Fibroblast of lung (primary cell): ENCODE measurements around the gene RPS25.

Experiments
- EZH2 ChIP-seq: IDR thresholded peaks from 2 replicates; pipeline ENCODE4 v1.5.1; 2012; ENCODE audit warnings: low read length, control low read depth, mild to moderate bottlenecking; ENCODE audit errors: missing control alignments
- TF ChIP-seq, protein P1 (sequence below), 2 donors: IDR thresholded peaks in 1 of 2; conservative IDR thresholded peaks in 1 of 2; 1 replicate in 1 of 2; 2 replicates in 1 of 2; pipeline ENCODE4 v1.5.1; 2011 to 2012; ENCODE audit warnings: low read length in 2 of 2, control low read depth in 1 of 2, inconsistent platforms in 1 of 2, low read depth in 1 of 2, mild to moderate bottlenecking in 1 of 2

GRCh38 chr11:119024430-119025098 lies 6.4 kb upstream of the RPS25 start:
- TF ChIP-seq, protein P1, sequence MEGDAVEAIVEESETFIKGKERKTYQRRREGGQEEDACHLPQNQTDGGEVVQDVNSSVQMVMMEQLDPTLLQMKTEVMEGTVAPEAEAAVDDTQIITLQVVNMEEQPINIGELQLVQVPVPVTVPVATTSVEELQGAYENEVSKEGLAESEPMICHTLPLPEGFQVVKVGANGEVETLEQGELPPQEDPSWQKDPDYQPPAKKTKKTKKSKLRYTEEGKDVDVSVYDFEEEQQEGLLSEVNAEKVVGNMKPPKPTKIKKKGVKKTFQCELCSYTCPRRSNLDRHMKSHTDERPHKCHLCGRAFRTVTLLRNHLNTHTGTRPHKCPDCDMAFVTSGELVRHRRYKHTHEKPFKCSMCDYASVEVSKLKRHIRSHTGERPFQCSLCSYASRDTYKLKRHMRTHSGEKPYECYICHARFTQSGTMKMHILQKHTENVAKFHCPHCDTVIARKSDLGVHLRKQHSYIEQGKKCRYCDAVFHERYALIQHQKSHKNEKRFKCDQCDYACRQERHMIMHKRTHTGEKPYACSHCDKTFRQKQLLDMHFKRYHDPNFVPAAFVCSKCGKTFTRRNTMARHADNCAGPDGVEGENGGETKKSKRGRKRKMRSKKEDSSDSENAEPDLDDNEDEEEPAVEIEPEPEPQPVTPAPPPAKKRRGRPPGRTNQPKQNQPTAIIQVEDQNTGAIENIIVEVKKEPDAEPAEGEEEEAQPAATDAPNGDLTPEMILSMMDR (conservative IDR thresholded peaks at IDR 0.05 in 1 of 2, IDR thresholded peaks at IDR 0.05 in 1 of 2; ENCODE audit: low read depth in 1 of 2, low read length in 2 of 2), result no peak
- TF ChIP-seq EZH2, result no peak
